ENCODE results near the gene PTAFR.

Gene PTAFR

GRCh38 chr1:28134651-28135207 lies 41.8 kb downstream of the PTAFR start:
- no peak for TF ChIP-seq SIN3A (IDR thresholded peaks at IDR 0.05; ENCODE audit: borderline replicate concordance, insufficient read depth, low read length)

GRCh38 chr1:28132171-28133167 lies 44.0 kb downstream of the PTAFR start:
- TF ChIP-seq FOXP2 (optimal IDR thresholded peaks at IDR 0.05; ENCODE audit: borderline replicate concordance, extremely low read depth, extremely low read length, insufficient read depth) (no peak), SIN3A (IDR thresholded peaks at IDR 0.05; ENCODE audit: borderline replicate concordance, insufficient read depth, low read length) (no peak)

- TF ChIP-seq TAF1 (IDR thresholded peaks at IDR 0.05; ENCODE audit: borderline replicate concordance, insufficient read depth, low read length) (no peak), REST (IDR thresholded peaks at IDR 0.05; ENCODE audit: insufficient read depth in 1 of 2, low read depth in 2 of 2, low read length in 2 of 2) (no peak), SIN3A (IDR thresholded peaks at IDR 0.05; ENCODE audit: borderline replicate concordance, insufficient read depth, low read length) (no peak), FOXP2 (optimal IDR thresholded peaks at IDR 0.05; ENCODE audit: borderline replicate concordance, extremely low read depth, extremely low read length, insufficient read depth) (no peak), POLR2AphosphoS5 (IDR thresholded peaks at IDR 0.05; ENCODE audit: low read depth, low read length) (no peak)
Measured at GRCh38 chr1:28130901-28131300, 45.6 kb downstream of the PTAFR start.

GRCh38 chr1:28129150-28129549 lies 47.3 kb downstream of the PTAFR start:
- TF ChIP-seq REST (IDR thresholded peaks at IDR 0.05; ENCODE audit: insufficient read depth in 1 of 2, low read depth in 2 of 2, low read length in 2 of 2) = no peak
- TF ChIP-seq POLR2AphosphoS5 (IDR thresholded peaks at IDR 0.05; ENCODE audit: low read depth, low read length) = no peak
- TF ChIP-seq TAF1 (IDR thresholded peaks at IDR 0.05; ENCODE audit: borderline replicate concordance, insufficient read depth, low read length) = no peak
- TF ChIP-seq FOXP2 (optimal IDR thresholded peaks at IDR 0.05; ENCODE audit: borderline replicate concordance, extremely low read depth, extremely low read length, insufficient read depth) = no peak
- no peak for TF ChIP-seq SIN3A (IDR thresholded peaks at IDR 0.05; ENCODE audit: borderline replicate concordance, insufficient read depth, low read length)

- TF ChIP-seq TAF1 (IDR thresholded peaks at IDR 0.05; ENCODE audit: borderline replicate concordance, insufficient read depth, low read length) (no peak), FOXP2 (optimal IDR thresholded peaks at IDR 0.05; ENCODE audit: borderline replicate concordance, extremely low read depth, extremely low read length, insufficient read depth) (no peak), SIN3A (IDR thresholded peaks at IDR 0.05; ENCODE audit: borderline replicate concordance, insufficient read depth, low read length) (no peak), POLR2AphosphoS5 (IDR thresholded peaks at IDR 0.05; ENCODE audit: low read depth, low read length) (no peak), REST (IDR thresholded peaks at IDR 0.05; ENCODE audit: insufficient read depth in 1 of 2, low read depth in 2 of 2, low read length in 2 of 2) (no peak)
Measured at GRCh38 chr1:28127617-28128257, 48.8 kb downstream of the PTAFR start.
